ENCODE results near the gene IFT27.

Gene IFT27

DNA sequence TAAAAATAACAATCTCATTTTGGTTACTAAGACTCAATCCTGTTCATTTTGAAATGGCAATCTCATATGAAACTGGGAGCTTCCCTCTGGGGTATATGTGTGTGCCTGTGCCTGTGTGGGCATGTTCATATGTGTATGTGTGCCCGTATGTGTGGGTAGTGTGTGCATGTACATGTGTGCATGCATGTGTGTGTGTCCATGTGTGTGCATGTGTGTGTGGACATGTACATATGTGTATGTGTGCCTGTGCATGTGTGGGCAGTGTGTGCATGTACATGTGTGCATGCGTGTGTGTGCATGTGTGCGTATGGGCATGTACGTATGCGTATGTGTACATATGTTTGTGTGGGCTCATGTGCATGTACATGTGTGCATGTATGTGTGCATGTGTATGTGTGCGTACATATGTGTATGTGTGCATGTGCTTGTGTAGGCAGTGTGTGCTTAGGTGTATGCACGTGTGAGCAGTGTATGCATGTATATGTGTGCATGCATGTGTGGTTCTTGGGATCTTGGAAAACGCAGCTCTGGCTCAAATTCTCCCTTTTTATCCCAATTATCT, 47.9 kb downstream of the IFT27 start:
- H3K27ac ChIP-seq = no peak overlapping the region
- TF ChIP-seq ZFX (IDR thresholded peaks at IDR 0.05) = no peak

DNA sequence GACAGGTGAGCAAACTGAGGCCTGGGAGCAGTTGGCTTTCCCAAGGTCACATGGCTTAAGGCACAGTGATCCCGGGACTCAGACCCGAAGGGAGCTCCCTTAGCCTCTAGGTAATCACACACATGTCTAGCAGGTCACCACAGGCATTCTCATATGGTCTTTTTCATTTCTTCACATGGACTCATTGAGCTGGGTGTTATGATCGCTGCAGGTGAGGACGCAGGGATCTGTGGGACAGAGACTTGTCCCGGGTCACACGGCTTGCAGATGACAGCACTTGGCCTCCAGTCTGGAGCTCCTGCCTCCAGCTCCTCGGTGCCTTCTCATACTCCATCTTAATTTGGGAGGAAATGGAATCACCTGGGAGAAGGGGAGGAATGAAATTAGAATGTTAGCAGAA, 48.8 kb downstream of the IFT27 start:
- no peak overlapping the region for H3K27ac ChIP-seq
- TF ChIP-seq ZFX (IDR thresholded peaks at IDR 0.05) = no peak
- TF ChIP-seq, protein P1, sequence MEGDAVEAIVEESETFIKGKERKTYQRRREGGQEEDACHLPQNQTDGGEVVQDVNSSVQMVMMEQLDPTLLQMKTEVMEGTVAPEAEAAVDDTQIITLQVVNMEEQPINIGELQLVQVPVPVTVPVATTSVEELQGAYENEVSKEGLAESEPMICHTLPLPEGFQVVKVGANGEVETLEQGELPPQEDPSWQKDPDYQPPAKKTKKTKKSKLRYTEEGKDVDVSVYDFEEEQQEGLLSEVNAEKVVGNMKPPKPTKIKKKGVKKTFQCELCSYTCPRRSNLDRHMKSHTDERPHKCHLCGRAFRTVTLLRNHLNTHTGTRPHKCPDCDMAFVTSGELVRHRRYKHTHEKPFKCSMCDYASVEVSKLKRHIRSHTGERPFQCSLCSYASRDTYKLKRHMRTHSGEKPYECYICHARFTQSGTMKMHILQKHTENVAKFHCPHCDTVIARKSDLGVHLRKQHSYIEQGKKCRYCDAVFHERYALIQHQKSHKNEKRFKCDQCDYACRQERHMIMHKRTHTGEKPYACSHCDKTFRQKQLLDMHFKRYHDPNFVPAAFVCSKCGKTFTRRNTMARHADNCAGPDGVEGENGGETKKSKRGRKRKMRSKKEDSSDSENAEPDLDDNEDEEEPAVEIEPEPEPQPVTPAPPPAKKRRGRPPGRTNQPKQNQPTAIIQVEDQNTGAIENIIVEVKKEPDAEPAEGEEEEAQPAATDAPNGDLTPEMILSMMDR (conservative IDR thresholded peaks at IDR 0.05) = no peak

DNA sequence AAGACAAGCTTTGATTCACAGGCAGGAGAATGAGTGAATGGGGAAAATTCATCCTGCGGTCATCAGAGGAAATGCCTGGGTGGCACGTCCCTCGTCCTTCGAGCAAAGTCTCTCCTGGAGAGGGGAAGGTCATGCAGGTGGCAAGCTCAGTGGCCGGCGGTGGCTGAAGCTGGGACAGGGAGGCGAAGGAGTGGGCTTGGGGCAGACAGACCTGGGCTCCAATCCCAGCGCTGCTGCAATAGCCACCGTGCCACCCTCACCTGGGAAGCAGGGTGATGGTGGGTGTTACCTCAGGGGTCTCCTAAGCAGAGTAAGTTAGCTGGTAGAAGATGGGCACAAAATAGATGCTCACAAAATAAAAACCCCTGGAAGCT, 49.9 kb downstream of the IFT27 start:
- H3K27ac ChIP-seq = no peak overlapping the region
- TF ChIP-seq, protein P1 (conservative IDR thresholded peaks at IDR 0.05) = no peak
- no peak for TF ChIP-seq ZFX (IDR thresholded peaks at IDR 0.05)

DNA sequence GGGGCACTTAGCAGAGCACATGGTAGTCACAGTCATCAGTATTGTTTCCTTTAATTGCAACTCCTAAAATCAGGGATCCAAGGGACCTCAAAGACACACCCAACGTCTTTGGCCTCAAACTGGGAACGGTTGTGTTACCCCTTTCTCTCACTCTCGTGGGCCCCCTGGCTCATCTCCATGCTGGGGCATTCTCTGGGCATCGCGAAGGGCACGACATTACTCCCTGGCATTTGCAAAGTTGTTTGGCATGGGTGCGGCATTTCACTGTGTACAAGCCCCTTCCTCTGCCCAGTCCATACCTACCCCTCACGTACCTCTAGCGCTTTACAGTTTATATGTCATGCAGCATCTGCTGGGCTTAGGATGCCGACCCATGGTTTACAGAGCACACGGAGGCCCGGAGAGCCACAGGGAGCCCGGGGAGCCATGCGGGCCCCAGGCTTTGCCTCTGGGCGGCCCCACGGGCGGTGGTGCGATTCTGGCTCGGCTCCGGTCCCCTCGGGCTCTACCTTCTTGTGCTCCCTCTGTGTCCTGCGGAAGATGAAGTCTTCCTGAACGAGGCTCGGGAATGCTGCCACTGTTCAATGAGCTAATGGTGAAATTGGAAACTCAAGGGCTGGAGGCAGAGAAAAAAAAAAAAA, 50.4 kb downstream of the IFT27 start:
- no peak overlapping the region for H3K27ac ChIP-seq
- TF ChIP-seq, protein P1 (conservative IDR thresholded peaks at IDR 0.05) = no peak
- TF ChIP-seq ZFX (IDR thresholded peaks at IDR 0.05) = no peak

DNA sequence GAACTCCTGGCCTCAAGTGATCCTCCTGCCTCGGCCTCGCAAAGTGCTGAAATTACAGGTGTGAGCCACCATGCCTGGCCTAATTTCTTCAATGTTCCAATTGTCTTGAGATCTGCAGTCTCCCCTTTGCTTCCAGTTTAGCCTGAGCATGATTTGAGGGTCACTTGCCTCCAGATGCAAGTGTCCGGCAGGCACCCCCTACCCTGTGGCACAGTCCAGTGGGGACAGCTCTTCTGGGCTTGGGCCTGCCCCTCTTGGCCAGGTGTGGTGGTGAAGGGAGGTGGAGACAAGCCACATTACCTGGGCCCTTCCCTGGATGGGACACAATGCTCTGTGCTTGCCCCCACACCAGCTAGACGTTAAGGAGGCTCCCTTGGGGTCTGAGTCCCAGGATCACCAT, 51.1 kb downstream of the IFT27 start:
- TF ChIP-seq ZFX (IDR thresholded peaks at IDR 0.05) = no peak
- TF ChIP-seq, protein P1 (conservative IDR thresholded peaks at IDR 0.05) = no peak
- no peak overlapping the region for H3K27ac ChIP-seq

DNA sequence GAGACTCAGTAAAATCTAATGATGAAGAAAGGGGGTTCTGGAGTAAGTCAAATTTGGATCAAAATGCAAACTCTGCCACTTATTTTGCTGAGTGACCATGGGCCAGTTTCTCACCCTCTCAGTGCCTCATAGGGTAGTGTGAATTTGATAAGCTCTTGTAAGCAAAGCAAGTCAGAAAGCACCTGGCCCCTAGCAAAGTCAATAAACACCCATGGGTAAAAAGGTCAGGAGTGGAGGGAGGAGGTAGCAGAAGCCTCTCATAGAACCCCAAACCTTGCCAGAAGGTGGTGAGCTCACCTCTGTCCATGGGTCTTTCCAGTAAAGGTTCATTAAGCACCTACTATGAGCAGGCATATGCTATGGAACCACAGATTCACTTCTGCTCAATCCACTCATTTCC, 53.9 kb downstream of the IFT27 start:
- H3K27ac ChIP-seq = no peak overlapping the region
- TF ChIP-seq ZFX (IDR thresholded peaks at IDR 0.05) = no peak
- TF ChIP-seq, protein P1 (conservative IDR thresholded peaks at IDR 0.05) = no peak

DNA sequence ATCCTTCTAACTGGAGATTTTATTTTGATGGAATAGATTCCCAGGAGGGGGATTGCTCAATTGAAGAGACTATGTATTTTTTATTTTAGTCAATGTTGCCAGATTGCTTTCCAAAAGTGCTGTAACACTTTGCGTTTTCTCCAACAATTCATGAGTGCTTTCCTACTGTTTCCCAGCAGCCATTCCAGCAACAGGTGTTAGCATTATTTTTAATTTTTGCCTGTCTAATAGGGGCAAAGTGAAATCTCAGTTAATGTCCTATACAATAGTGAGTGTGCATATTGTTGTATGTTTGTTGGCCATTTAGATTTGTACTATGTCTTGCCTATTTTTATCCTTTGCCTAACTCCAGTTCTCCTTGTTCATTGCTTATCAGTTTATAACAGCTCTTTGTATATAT, 60.3 kb downstream of the IFT27 start:
- no peak for TF ChIP-seq ZFX (IDR thresholded peaks at IDR 0.05)
- TF ChIP-seq, protein P1 (conservative IDR thresholded peaks at IDR 0.05) = no peak

DNA sequence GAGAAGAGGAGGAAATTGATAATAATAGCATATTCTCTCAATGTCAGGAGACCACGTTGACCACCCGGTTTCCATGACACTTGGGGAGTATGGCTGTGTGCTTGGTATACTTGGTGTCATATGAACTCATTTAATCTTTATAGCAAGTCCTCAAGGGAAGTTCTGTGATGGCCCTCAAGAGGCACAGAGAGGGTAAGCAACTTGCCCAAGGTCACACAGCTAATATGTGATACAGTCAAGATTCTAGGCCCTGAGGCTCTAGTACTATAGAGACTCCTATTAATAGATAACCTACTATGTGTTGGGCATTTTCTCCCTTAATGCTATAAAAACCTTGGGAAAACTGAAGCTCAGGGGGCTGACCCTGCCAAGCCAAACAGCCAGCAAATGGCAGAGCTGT, 61.8 kb downstream of the IFT27 start:
- no peak overlapping the region for H3K27ac ChIP-seq
- TF ChIP-seq, protein P1 (conservative IDR thresholded peaks at IDR 0.05) = no peak
- no peak for TF ChIP-seq ZFX (IDR thresholded peaks at IDR 0.05)

More for the DNA sequence above, 60.3 kb downstream of the IFT27 start:
- no peak overlapping the region for H3K27ac ChIP-seq

Measured in C4-2B (cell line).